ENCODE measurements around the gene LRRC27.
"Not testable (repeated sequence)": the region's sequence is repeated elsewhere in the genome, so short reads cannot be mapped to it uniquely, and the experiment has no call there.

The LRRC27 gene

GRCh38 chr10:132335189-132336063 is 3.4 kb downstream of the LRRC27 start:
- H3K4me3 ChIP-seq (ENCODE audit: low read depth, low read length) = no peak overlapping the region
- no peak for DNase-seq (ENCODE audit: low read depth, low spot score)
- TF ChIP-seq CTCF (IDR thresholded peaks at IDR 0.05; ENCODE audit: insufficient read depth, low read length, missing control alignments) = no peak
- ChIA-PET CTCF (interaction anchor here (1.6 to 3.3 kb wide), 2 partner anchors 14 to 18 kb away, joined by 10 to 12 read pairs; no protein-coding TSS in a partner anchor), POLR2A (no interaction called here)

GRCh38 chr10:132336064-132336746 is 4.2 kb downstream of the LRRC27 start:
- CTCF ChIA-PET = interaction anchor here (1.6 to 3.3 kb wide), 2 partner anchors 13 to 17 kb away, joined by 10 to 12 read pairs; no protein-coding TSS in a partner anchor
- no peak overlapping the region for H3K4me3 ChIP-seq (ENCODE audit: low read depth, low read length)
- POLR2A ChIA-PET = no interaction called here
- no peak for DNase-seq (ENCODE audit: low read depth, low spot score)
- TF ChIP-seq CTCF (IDR thresholded peaks at IDR 0.05; ENCODE audit: insufficient read depth, low read length, missing control alignments) = no peak

- H3K4me3 ChIP-seq (ENCODE audit: low read depth, low read length) = no peak overlapping the region
- no peak for TF ChIP-seq CTCF (IDR thresholded peaks at IDR 0.05; ENCODE audit: insufficient read depth, low read length, missing control alignments)
- POLR2A ChIA-PET = no interaction called here
- no peak for DNase-seq (ENCODE audit: low read depth, low spot score)
- CTCF ChIA-PET = interaction anchor here (1.6 to 3.3 kb wide), 3 partner anchors 12 to 17 kb away, joined by 10 to 12 read pairs (median 12); no protein-coding TSS in a partner anchor
These were observed 5.0 kb downstream of the LRRC27 start for GRCh38 chr10:132336919-132337407.

- DNase-seq (ENCODE audit: low read depth, low spot score); POLR2A ChIA-PET; H3K4me3 ChIP-seq (ENCODE audit: low read depth, low read length): not testable (repeated sequence)
- CTCF ChIA-PET = interaction anchor here (1.3 to 3.3 kb wide), 4 partner anchors 11 to 60 kb away, joined by 3 to 12 read pairs (median 8); no protein-coding TSS in a partner anchor
These were observed 5.9 kb downstream of the LRRC27 start for GRCh38 chr10:132337854-132338253.

GRCh38 chr10:132338876-132339275 is 6.9 kb downstream of the LRRC27 start:
- no peak for DNase-seq (ENCODE audit: low read depth, low spot score)
- ChIA-PET CTCF (interaction anchor here (1.3 to 3.1 kb wide), 4 partner anchors 14 to 59 kb away, joined by 3 to 12 read pairs (median 6); no protein-coding TSS in a partner anchor), POLR2A (no interaction called here)
- no peak overlapping the region for H3K4me3 ChIP-seq (ENCODE audit: low read depth, low read length)
- TF ChIP-seq CTCF (IDR thresholded peaks at IDR 0.05; ENCODE audit: insufficient read depth, low read length, missing control alignments) = no peak

GRCh38 chr10:132339276-132339675 is 7.3 kb downstream of the LRRC27 start:
- POLR2A ChIA-PET = no interaction called here

More at GRCh38 chr10:132339276-132339675, 7.3 kb downstream of the LRRC27 start:
- H3K4me3 ChIP-seq (ENCODE audit: low read depth, low read length) = no peak overlapping the region
- CTCF ChIA-PET = interaction anchor here (0.8 to 3.1 kb wide), 3 partner anchors 9 to 16 kb away, joined by 3 to 12 read pairs (median 9); no protein-coding TSS in a partner anchor
- DNase-seq (ENCODE audit: low read depth, low spot score) = no peak
- TF ChIP-seq CTCF (IDR thresholded peaks at IDR 0.05; ENCODE audit: insufficient read depth, low read length, missing control alignments) = no peak

All from AG04449 (cell line).